K562 (cell line): Measurements from ENCODE around the gene RXRA. TPM values are rescaled to one million over a fixed set of nuclear protein-coding genes. Genes with fewer than 3 reads are reported as not detected.

Experiments
- ATAC-seq: fragments of 200-7000 bp; cut with Tn5 transposase; 3 replicates; pipeline ENCODE4 v1.9.1; 2020; ENCODE audit warnings: moderate library complexity
- BruUV-seq: library from RNA; stranded (reverse); fragments of 400-500 nt; replicated peaks from 2 replicates; lab custom pipeline; 2021; lab: Mats Ljungman, UMichigan
- CTCF ChIA-PET: fragments of 300-600 bp; formaldehyde crosslinking; extraction: SDS; loops from one replicate; lab custom pipeline; 2021; ENCODE audit warnings: low intra/inter-chr PET ratio; lab: Yijun Ruan, JAX
- POLR2A ChIA-PET: fragments of 300-600, 350-650 bp; sonication (Branson Sonifier 250); formaldehyde crosslinking; extraction: SDS; loops from one replicate; lab custom pipeline; 2021; ENCODE audit warnings: antibody characterized with exemption, inconsistent platforms; lab: Yijun Ruan, JAX
- DNase-seq, 4 experiments: peaks; one replicate each; pipeline versions ENCODE4 v3.0.0 to v3.0.0-alpha.2; 2011 to 2018; ENCODE audit warnings: low spot score in 3 of 4, mixed read lengths in 3 of 4; ENCODE audit errors: extremely low read depth in 1 of 4
- FAIRE-seq: peaks from 2 replicates; lab custom pipeline; 2011; peaks lifted over from hg19 to GRCh38; lab: Jason Lieb, UNC
- H2AFZ ChIP-seq: 2 replicates; pipeline ENCODE4 v1.6.0; 2011; ENCODE audit warnings: low read depth, low read length, control low read depth, inconsistent platforms
- H3K27ac ChIP-seq: fragments of 200-600 bp; 3 replicates; pipeline ENCODE4 v1.8.0; 2011; ENCODE audit warnings: low read depth, mild to moderate bottlenecking, control low read depth, inconsistent platforms, low read length, moderate library complexity, mixed read lengths; ENCODE audit errors: extremely low read depth
- H3K27me3 ChIP-seq, 2 experiments: fragments of 300-600 bp in 1 of 2; 2 replicates in 1 of 2; 3 replicates in 1 of 2; pipeline versions ENCODE4 v1.6.0 to v1.8.0; 2011; ENCODE audit warnings: inconsistent platforms in 2 of 2, low read length in 2 of 2, mild to moderate bottlenecking in 1 of 2, mixed read lengths in 1 of 2, moderate library complexity in 1 of 2; ENCODE audit not compliant: control insufficient read depth in 2 of 2, insufficient read depth in 2 of 2
- H3K36me3 ChIP-seq: fragments of 300-600 bp; 3 replicates; pipeline ENCODE4 v1.8.0; 2011; ENCODE audit warnings: mild to moderate bottlenecking, low read length, inconsistent platforms; ENCODE audit not compliant: control insufficient read depth, insufficient read depth
- H3K4me1 ChIP-seq, 2 experiments: fragments of 200-600 bp in 1 of 2; replicated peaks in 1 of 2; 2 replicates in 1 of 2; 3 replicates in 1 of 2; pipeline versions ENCODE4 v1.5.1 to v1.8.0; 2011; ENCODE audit warnings: inconsistent platforms in 2 of 2, low read length in 2 of 2, mild to moderate bottlenecking in 1 of 2, mixed read lengths in 1 of 2, moderate library complexity in 1 of 2; ENCODE audit not compliant: control insufficient read depth in 2 of 2, insufficient read depth in 2 of 2
- H3K4me2 ChIP-seq: 2 replicates; pipeline ENCODE4 v1.6.1; 2011; ENCODE audit warnings: low read length, control low read depth, inconsistent platforms, mixed read lengths; ENCODE audit not compliant: insufficient read depth
- H3K4me3 ChIP-seq: fragments of 200-600 bp; sonication (generic), shearing (Covaris generic); 2 replicates; pipeline ENCODE4 v1.5.1; 2016; ENCODE audit warnings: control low read depth, inconsistent platforms
- H3K79me2 ChIP-seq: fragments of 200-600 bp; 3 replicates; pipeline ENCODE4 v1.8.0; 2011; ENCODE audit warnings: low read length, inconsistent platforms; ENCODE audit not compliant: control insufficient read depth, insufficient read depth
- H3K9ac ChIP-seq, 2 experiments: 2 replicates each; pipeline versions ENCODE4 v1.6.0 to v1.6.1; 2011; ENCODE audit warnings: low read depth in 2 of 2, low read length in 2 of 2, control low read depth in 1 of 2, inconsistent platforms in 1 of 2, mild to moderate bottlenecking in 1 of 2, mixed read lengths in 1 of 2; ENCODE audit not compliant: insufficient read depth in 1 of 2
- H3K9me1 ChIP-seq: one replicate; pipeline ENCODE4 v1.6.0; 2011; ENCODE audit warnings: inconsistent platforms, mild to moderate bottlenecking, low read length, moderate library complexity; ENCODE audit not compliant: control insufficient read depth, insufficient read depth
- H3K9me3 ChIP-seq: replicated peaks from 2 replicates; pipeline ENCODE4 v1.5.1; 2011; ENCODE audit warnings: low read depth, low read length, inconsistent platforms; ENCODE audit not compliant: control insufficient read depth, insufficient read depth
- H4K20me1 ChIP-seq: replicated peaks from 2 replicates; pipeline ENCODE4 v1.6.1; 2011; ENCODE audit warnings: low read length, inconsistent platforms, mixed read lengths; ENCODE audit not compliant: control insufficient read depth, insufficient read depth
- CAMTA2 ChIP-seq: fragments of 250-450 bp; sonication (Bioruptor Pico); conservative IDR thresholded peaks from 2 replicates; pipeline ENCODE4 v1.5.1; 2022
- KDM1A ChIP-seq, 2 experiments: fragments of 450-650 bp; IDR thresholded peaks; 2 replicates each; pipeline ENCODE4 v1.6.1; 2016; ENCODE audit warnings: mild to moderate bottlenecking in 2 of 2
- MTA3 ChIP-seq: fragments of 450-650 bp; formaldehyde crosslinking; IDR thresholded peaks from 2 replicates; pipeline ENCODE4 v1.6.1; 2017; ENCODE audit warnings: mild to moderate bottlenecking, borderline replicate concordance
- ZBTB7A ChIP-seq: IDR thresholded peaks from 2 replicates; pipeline ENCODE4 v1.6.1; 2011; ENCODE audit warnings: low read depth, mild to moderate bottlenecking, low read length, moderate library complexity, borderline replicate concordance; ENCODE audit not compliant: control insufficient read depth
- ZC3H4 ChIP-seq: sonication (generic); formaldehyde crosslinking; IDR thresholded peaks from 2 replicates; pipeline ENCODE4 v1.9.0; 2021; ENCODE audit warnings: missing genetic modification reagents, borderline replicate concordance
- WGBS: fragments of 100-300 bp; shearing (Covaris generic); methylation state at CpG from one replicate; pipeline ENCODE4 v1.1.6; 2016; ENCODE audit warnings: low coverage, mixed read lengths; ENCODE audit not compliant: insufficient coverage; ENCODE audit errors: missing lambda C conversion rate; 5-methylcytosine and 5-hydroxymethylcytosine counted together
- in situ Hi-C: fragments of 300-500 bp; cut with MboI; formaldehyde crosslinking; loops from 4 replicates; pipeline ENCODE4 v1.15.0; 2018; ENCODE audit warnings: inconsistent platforms, mixed read lengths
- intact Hi-C: fragments of 100-400 bp; cut with micrococcal nuclease; formaldehyde crosslinking; loops from 2 replicates; pipeline ENCODE4 v1.14.2; 2022
- polyA plus RNA-seq, 8 experiments: library from polyadenylated mRNA; depleted of rRNA in 4 of 8; stranded (reverse) in 5 of 8; unstranded in 3 of 8; fragments of >200 nt; fragmentation: Nextera tagmentation in 2 of 8; fragmentation: Illumina TruSeq in 1 of 8; extraction: Ambion mirVana in 2 of 8; extraction: Trizol in 1 of 8; gene quantifications; 2 replicates each; pipeline versions ENCODE4 v1.2.1 to v1.2.3, GENCODE V29; 2011 to 2014; ENCODE audit warnings: inconsistent platforms in 1 of 8, missing spikeins in 1 of 8
- total RNA-seq, 7 experiments: library from RNA; depleted of rRNA in 6 of 7; stranded (reverse); fragments of >200 nt in 6 of 7; fragmentation: Illumina TruSeq in 2 of 7; extraction: Trizol in 2 of 7; gene quantifications; 2 replicates each; pipeline versions ENCODE4 v1.2.1 to v1.2.3, GENCODE V29; 2011 to 2021; ENCODE audit warnings: low replicate concordance in 1 of 7
- TF ChIP-seq, protein P1 (sequence below): fragments of 450-650 bp; IDR thresholded peaks from one replicate; pipeline ENCODE4 v1.6.1; 2018; ENCODE audit warnings: mild to moderate bottlenecking, moderate library complexity; ENCODE audit not compliant: partially characterized antibody
- TF ChIP-seq, protein P2 (sequence below): fragments of 450-650 bp; formaldehyde crosslinking; IDR thresholded peaks from 2 replicates; pipeline ENCODE4 v1.4.0; 2022; ENCODE audit warnings: missing genetic modification characterization
- TF ChIP-seq, protein P3 (sequence below), 2 experiments: fragments of 150-350 bp in 1 of 2; IDR thresholded peaks; 2 replicates each; pipeline ENCODE4 v1.6.1; 2012 to 2016; ENCODE audit warnings: low read depth in 2 of 2, low read length in 2 of 2, mild to moderate bottlenecking in 1 of 2, moderate library complexity in 1 of 2
- TF ChIP-seq, protein P4 (sequence below): fragments of 450-650 bp; formaldehyde crosslinking; IDR thresholded peaks from 2 replicates; pipeline ENCODE4 v1.4.0; 2020; ENCODE audit warnings: mild to moderate bottlenecking, moderate library complexity
- TF ChIP-seq, protein P5 (sequence below): conservative IDR thresholded peaks from 2 replicates; pipeline ENCODE4 v1.6.1; 2011; ENCODE audit warnings: low read depth, mild to moderate bottlenecking, low read length; ENCODE audit not compliant: control insufficient read depth
- TF ChIP-seq, protein P6 (sequence below): fragments of 250-450 bp; sonication (Bioruptor Pico); IDR thresholded peaks from 2 replicates; pipeline ENCODE4 v1.8.0; 2021; ENCODE audit warnings: moderate library complexity, mild to moderate bottlenecking, inconsistent platforms

The RXRA gene
- total and polyA plus RNA-seq, 9 of the 15 experiments (the other 6 are each of a cell fraction or from before 2014, with no cell fraction given), result 0.35 to 23.6 (median 4.6) TPM

DNA sequence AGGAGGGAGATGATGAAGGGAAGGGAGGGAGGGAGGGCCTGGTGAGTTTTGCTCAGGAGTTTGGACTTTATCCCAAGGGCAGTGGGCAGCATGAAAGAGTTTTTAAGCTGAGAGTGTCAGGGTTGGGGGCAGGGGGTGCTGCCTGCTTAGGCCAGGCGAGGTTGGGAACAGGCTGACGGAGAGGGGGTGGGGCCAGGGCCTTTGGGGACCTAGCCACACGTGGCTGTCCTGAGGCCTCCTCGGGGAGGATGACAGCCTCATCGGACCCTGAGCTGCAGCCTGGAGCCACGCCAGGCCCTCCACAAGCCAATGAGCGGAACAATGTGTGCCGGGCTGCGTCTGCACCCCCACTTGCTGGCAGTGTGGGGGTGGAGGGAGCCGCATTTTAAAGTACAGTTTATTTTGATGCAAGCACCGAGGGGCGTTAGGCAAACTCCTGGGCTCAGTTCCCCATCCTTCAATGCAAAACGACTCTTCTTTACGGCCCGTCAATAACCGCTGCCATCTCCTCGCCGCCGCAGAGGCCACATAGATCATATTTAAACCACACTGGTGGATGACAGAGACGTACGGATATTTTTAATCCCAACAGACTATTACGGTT lies 5.3 kb upstream of the RXRA start:
- 41% methylated on average over 19 of the region's 22 CpGs for WGBS
- peaks cover 15 to 74% of the 10 kb centered on the region in 2 experiments for H3K4me1 ChIP-seq
- H3K27me3 ChIP-seq, result peaks cover 0 to 7% of the 10 kb centered on the region in 2 experiments; a peak in 1 of 5 replicates
- no peaks in the 10 kb centered on the region for H3K9me3 ChIP-seq
- no peaks in the 10 kb centered on the region for H3K36me3 ChIP-seq
- no peak overlapping the region for H3K27ac ChIP-seq
- H3K9ac ChIP-seq, result peak overlapping the region in 1 of 2 experiments; percentile 71; a peak in 1 of 4 replicates
- peaks cover 5% of the 10 kb centered on the region for H3K9me1 ChIP-seq
- peaks cover 4% of the 10 kb centered on the region; the same call in 1 of the 2 replicates for H4K20me1 ChIP-seq
- BruUV-seq, result no TSS peak
- DNase-seq (no peak), FAIRE-seq (no peak), ATAC-seq (no peak)
- in situ Hi-C loops (no loop called here), intact Hi-C loops (loop anchor here (10.0 kb wide), 1 partner anchor 146 kb away; no protein-coding TSS in a partner anchor)
- CTCF ChIA-PET, result no interaction called here
- no peak overlapping the region for H2AFZ ChIP-seq
- H3K4me3 ChIP-seq, result no peak overlapping the region
- H3K4me2 ChIP-seq, result no peak overlapping the region
- no peaks in the 10 kb centered on the region for H3K79me2 ChIP-seq
- POLR2A ChIA-PET, result interaction anchor here (0.7 to 1.1 kb wide), 3 partner anchors 13 to 44 kb away, joined by 3 to 4 read pairs (median 3); no protein-coding TSS in a partner anchor
- TF ChIP-seq ZC3H4 (CRISPR knock-in tag) (no peak), MTA3 (no peak), CAMTA2 (CRISPR knock-in tag) (no peak), ZBTB7A (no peak), KDM1A (IDR thresholded peaks at IDR 0.05) (no peak)
- TF ChIP-seq, protein P1, sequence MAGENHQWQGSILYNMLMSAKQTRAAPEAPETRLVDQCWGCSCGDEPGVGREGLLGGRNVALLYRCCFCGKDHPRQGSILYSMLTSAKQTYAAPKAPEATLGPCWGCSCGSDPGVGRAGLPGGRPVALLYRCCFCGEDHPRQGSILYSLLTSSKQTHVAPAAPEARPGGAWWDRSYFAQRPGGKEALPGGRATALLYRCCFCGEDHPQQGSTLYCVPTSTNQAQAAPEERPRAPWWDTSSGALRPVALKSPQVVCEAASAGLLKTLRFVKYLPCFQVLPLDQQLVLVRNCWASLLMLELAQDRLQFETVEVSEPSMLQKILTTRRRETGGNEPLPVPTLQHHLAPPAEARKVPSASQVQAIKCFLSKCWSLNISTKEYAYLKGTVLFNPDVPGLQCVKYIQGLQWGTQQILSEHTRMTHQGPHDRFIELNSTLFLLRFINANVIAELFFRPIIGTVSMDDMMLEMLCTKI, result no peak
- TF ChIP-seq, protein P2, sequence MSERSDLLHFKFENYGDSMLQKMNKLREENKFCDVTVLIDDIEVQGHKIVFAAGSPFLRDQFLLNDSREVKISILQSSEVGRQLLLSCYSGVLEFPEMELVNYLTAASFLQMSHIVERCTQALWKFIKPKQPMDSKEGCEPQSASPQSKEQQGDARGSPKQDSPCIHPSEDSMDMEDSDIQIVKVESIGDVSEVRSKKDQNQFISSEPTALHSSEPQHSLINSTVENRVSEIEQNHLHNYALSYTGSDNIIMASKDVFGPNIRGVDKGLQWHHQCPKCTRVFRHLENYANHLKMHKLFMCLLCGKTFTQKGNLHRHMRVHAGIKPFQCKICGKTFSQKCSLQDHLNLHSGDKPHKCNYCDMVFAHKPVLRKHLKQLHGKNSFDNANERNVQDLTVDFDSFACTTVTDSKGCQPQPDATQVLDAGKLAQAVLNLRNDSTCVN (CRISPR knock-in tag), result no peak
- TF ChIP-seq, protein P3, sequence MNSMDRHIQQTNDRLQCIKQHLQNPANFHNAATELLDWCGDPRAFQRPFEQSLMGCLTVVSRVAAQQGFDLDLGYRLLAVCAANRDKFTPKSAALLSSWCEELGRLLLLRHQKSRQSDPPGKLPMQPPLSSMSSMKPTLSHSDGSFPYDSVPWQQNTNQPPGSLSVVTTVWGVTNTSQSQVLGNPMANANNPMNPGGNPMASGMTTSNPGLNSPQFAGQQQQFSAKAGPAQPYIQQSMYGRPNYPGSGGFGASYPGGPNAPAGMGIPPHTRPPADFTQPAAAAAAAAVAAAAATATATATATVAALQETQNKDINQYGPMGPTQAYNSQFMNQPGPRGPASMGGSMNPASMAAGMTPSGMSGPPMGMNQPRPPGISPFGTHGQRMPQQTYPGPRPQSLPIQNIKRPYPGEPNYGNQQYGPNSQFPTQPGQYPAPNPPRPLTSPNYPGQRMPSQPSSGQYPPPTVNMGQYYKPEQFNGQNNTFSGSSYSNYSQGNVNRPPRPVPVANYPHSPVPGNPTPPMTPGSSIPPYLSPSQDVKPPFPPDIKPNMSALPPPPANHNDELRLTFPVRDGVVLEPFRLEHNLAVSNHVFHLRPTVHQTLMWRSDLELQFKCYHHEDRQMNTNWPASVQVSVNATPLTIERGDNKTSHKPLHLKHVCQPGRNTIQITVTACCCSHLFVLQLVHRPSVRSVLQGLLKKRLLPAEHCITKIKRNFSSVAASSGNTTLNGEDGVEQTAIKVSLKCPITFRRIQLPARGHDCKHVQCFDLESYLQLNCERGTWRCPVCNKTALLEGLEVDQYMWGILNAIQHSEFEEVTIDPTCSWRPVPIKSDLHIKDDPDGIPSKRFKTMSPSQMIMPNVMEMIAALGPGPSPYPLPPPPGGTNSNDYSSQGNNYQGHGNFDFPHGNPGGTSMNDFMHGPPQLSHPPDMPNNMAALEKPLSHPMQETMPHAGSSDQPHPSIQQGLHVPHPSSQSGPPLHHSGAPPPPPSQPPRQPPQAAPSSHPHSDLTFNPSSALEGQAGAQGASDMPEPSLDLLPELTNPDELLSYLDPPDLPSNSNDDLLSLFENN (IDR thresholded peaks at IDR 0.05; ENCODE audit: low read depth in 2 of 2, low read length in 2 of 2), result no peak
- TF ChIP-seq, protein P4, sequence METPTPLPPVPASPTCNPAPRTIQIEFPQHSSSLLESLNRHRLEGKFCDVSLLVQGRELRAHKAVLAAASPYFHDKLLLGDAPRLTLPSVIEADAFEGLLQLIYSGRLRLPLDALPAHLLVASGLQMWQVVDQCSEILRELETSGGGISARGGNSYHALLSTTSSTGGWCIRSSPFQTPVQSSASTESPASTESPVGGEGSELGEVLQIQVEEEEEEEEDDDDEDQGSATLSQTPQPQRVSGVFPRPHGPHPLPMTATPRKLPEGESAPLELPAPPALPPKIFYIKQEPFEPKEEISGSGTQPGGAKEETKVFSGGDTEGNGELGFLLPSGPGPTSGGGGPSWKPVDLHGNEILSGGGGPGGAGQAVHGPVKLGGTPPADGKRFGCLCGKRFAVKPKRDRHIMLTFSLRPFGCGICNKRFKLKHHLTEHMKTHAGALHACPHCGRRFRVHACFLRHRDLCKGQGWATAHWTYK, result no peak
- TF ChIP-seq, protein P5, sequence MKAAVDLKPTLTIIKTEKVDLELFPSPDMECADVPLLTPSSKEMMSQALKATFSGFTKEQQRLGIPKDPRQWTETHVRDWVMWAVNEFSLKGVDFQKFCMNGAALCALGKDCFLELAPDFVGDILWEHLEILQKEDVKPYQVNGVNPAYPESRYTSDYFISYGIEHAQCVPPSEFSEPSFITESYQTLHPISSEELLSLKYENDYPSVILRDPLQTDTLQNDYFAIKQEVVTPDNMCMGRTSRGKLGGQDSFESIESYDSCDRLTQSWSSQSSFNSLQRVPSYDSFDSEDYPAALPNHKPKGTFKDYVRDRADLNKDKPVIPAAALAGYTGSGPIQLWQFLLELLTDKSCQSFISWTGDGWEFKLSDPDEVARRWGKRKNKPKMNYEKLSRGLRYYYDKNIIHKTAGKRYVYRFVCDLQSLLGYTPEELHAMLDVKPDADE, result no peak
- TF ChIP-seq, protein P6, sequence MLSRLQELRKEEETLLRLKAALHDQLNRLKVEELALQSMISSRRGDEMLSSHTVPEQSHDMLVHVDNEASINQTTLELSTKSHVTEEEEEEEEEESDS (CRISPR knock-in tag), result no peak
